IPS-20b (cell line): ENCODE data around the gene EIF4EBP2.

Experiments used
- H3K27ac ChIP-seq: one replicate; pipeline ENCODE4 v1.5.1; 2013; ENCODE audit warnings: low read length
- H3K27me3 ChIP-seq: 2 replicates; pipeline ENCODE4 v1.6.1; 2013; ENCODE audit warnings: mild to moderate bottlenecking, low read length, inconsistent platforms; ENCODE audit not compliant: insufficient read depth
- H3K36me3 ChIP-seq: 2 replicates; pipeline ENCODE4 v1.6.1; 2013; ENCODE audit warnings: low read depth, mild to moderate bottlenecking, inconsistent platforms, low read length, moderate library complexity; ENCODE audit not compliant: insufficient read depth
- H3K4me1 ChIP-seq: 2 replicates; pipeline ENCODE4 v1.6.1; 2013; ENCODE audit warnings: mild to moderate bottlenecking, control low read depth, inconsistent platforms, low read length, moderate library complexity; ENCODE audit not compliant: insufficient read depth
- H3K4me3 ChIP-seq: 2 replicates; pipeline ENCODE4 v1.5.1; 2013; ENCODE audit warnings: mild to moderate bottlenecking, low read length, inconsistent platforms
- H3K9ac ChIP-seq: 2 replicates; pipeline ENCODE4 v1.6.1; 2013; ENCODE audit warnings: low read depth, mild to moderate bottlenecking, inconsistent platforms, low read length, moderate library complexity
- H3K9me3 ChIP-seq: 2 replicates; pipeline ENCODE4 v1.6.1; 2013; ENCODE audit warnings: mild to moderate bottlenecking, low read depth, low read length, inconsistent platforms; ENCODE audit not compliant: insufficient read depth

EIF4EBP2 gene, protein sequence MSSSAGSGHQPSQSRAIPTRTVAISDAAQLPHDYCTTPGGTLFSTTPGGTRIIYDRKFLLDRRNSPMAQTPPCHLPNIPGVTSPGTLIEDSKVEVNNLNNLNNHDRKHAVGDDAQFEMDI

DNA sequence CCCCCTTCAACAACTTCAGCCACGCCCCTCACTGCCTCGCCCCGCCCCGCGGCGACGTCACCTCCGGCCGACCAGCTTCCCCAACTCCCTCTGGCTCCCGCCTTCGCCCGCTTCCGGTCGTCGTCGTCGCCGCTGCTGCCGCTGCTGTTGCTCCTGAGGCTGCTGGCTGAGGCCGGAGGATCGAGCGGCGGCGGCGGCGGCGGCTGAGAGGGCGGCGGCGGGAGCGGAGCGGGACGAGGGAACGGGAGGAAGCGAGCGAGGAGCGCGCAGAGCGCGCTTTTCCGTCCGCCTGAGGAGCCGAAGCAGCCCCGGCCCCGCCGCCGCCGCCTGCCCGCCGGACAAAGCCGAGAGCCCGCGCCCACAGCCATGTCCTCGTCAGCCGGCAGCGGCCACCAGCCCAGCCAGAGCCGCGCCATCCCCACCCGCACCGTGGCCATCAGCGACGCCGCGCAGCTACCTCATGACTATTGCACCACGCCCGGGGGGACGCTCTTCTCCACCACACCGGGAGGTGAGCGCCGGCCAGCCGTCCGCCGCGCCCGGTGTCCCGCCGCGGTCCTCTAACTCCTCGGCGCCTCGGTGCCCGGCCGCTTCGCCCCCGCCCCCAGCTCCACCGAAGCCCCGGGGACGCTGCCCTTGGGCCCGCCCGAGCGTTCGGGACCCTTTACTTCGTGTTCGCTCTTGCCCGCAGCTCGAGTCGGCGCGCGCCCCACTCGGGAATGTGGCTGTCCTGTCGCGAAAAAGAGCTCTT is at the start of gene EIF4EBP2:
TSS of gene EIF4EBP2 (plus strand) at position 110 of the 751 bp plus-strand sequence. CDS start at position 367, 257 bp downstream.
- Histone ChIP-seq H3K4me3 (peak within 1 kb of the TSS; percentile 99), H3K4me1 (peaks cover 15% of the 10 kb centered on the region; the same call in 1 of the 2 replicates), H3K9ac (peak within 1 kb of the TSS; percentile 87), H3K27ac (no peak within 1 kb of the TSS), H3K27me3 (no peaks in the 10 kb centered on the region), H3K36me3 (peaks cover 16% of the 10 kb centered on the region; the same call in 1 of the 2 replicates), H3K9me3 (no peaks in the 10 kb centered on the region)

DNA sequence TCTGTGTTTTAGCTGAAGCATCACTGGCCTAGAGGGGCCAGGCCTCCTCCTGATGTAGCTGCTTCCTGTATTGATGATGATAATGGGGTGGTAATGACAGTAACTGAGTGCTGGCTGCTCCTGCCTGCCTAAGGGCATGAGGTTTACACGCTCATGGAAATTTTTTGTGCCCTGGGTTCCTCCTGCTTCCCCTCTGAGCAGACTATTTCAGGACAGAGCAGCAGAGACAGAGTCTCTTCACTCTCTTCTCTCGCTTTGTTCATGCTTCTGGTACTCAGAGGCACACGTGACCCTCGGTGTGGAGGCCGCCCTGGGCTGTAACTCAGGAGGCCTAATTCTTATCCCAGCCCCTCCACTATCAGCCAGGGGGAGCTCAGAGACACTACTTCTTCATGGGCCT is 49.4 kb upstream of the EIF4EBP2 start:
- no peaks in the 10 kb centered on the region for H3K36me3 ChIP-seq
- H3K4me3 ChIP-seq = no peak overlapping the region
- H3K9ac ChIP-seq = no peak overlapping the region
- H3K27ac ChIP-seq = no peak overlapping the region
- H3K9me3 ChIP-seq = no peaks in the 10 kb centered on the region
- no peaks in the 10 kb centered on the region for H3K27me3 ChIP-seq
- no peaks in the 10 kb centered on the region for H3K4me1 ChIP-seq

DNA sequence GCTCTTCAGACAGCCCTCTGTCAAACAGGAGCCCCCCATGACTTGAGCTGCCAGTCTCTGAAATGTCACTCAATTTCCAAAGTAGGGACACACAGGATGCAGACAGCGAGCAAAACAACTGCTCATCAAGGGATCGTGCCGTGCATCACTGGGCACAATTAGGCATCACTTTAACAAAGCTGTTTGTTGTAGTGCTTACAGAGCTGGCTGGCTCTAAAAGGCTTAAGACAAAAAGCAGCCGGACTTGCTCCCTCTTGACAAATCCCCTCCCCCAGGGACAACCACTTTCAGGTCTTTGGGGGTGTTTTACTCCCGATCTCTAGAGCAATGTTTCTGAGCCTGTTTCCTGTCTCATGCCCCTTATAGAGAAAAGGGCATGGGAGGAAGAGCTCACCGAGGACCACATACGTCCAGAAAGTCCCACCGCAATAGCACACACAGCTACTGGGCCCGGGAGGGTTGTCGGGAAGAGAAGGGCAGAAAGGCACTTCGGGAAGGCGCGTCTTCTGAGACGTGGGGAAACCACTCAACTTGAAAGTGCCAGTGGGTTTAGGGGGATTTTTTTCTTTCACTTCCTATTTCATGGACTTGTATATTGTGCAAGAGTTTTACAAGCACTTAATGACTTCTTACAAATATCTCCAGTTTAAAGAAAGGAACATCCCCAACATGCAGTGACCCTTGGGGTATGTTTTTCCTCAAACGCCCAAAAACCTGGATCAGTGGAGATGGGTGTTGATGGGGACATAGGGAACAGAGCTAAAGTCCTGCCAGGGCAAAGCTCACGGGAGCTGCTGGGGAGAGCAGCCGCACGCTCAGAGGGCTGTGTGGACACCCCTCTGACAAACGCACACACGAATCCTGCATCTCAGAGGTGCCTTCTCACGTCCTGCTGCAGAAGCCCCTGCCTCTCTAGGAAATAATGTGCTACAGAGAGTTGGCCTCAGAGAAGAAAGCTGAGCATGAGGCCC is 48.6 kb upstream of the EIF4EBP2 start:
- no peak overlapping the region for H3K27ac ChIP-seq
- H3K9ac ChIP-seq = no peak overlapping the region
- no peaks in the 10 kb centered on the region for H3K36me3 ChIP-seq
- no peaks in the 10 kb centered on the region for H3K4me1 ChIP-seq
- H3K4me3 ChIP-seq = no peak overlapping the region
- no peaks in the 10 kb centered on the region for H3K27me3 ChIP-seq
- no peaks in the 10 kb centered on the region for H3K9me3 ChIP-seq

DNA sequence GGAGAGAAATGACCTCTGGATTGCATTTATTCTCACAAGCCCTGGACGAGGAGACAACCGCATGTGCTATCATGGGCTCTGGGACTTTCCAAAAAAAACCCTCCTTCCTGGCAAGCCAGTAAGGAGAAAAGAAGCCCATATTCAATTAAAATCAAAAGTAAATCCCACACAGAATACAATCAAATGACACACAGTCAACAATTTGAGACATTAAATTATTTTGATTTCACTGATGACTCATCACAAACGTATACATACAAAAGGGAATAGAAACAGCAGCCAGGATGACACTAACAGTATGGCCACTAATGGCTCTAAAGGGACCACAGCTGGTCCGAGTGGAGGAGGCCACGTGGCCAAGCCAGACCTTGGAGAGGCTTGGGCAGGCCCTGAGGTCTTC is 46.4 kb upstream of the EIF4EBP2 start:
- Histone ChIP-seq H3K36me3 (no peaks in the 10 kb centered on the region), H3K27me3 (no peaks in the 10 kb centered on the region), H3K4me3 (no peak overlapping the region), H3K27ac (no peak overlapping the region), H3K4me1 (no peaks in the 10 kb centered on the region), H3K9me3 (no peaks in the 10 kb centered on the region), H3K9ac (no peak overlapping the region)

DNA sequence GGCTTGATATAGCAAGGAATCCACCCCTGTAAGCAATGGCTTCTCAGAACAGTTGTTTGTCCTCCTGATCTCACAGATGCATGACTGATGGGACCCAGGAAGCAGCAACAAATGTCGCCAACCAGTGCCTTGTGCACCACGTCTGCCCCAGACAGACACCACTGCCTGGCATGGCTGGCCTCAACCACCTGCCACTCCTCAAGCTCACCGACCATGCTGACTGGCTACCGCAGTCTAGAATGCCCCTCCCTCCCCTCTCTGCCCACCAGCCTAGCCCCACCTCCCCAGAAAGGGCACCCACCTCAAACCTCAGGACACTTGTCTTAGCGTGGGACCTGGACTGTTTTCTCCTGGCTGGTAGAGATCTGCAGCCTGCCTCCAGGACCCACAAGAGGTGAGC is 45.5 kb upstream of the EIF4EBP2 start:
- H3K27me3 ChIP-seq = no peaks in the 10 kb centered on the region
- H3K36me3 ChIP-seq = no peaks in the 10 kb centered on the region
- H3K27ac ChIP-seq = no peak overlapping the region
- H3K9ac ChIP-seq = no peak overlapping the region
- no peaks in the 10 kb centered on the region for H3K9me3 ChIP-seq
- H3K4me3 ChIP-seq = no peak overlapping the region
- no peaks in the 10 kb centered on the region for H3K4me1 ChIP-seq

DNA sequence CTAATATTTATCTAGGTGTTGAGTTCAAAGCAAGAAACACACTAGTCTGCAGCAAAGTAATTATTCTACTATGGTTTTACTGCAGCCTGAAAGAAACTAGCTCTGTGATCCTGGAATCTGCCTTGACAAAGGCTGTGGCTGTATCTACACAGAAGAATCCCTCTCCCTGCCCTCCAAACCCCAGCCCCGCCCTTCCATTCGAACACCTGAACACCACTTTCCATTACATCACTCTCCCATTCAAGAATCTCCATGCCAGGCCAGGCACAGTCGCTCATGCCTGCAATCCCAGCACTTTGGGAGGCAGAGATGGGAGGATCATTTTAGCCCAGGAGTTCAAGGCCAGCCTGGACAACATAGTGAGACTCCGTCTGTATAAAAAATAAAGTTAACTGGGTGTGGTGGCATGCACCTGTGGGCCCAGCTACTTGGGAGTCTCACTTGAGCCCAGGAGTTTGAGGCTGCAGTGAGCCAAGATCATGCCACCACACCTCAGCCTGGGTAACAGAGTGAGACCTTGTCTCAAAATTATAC is 44.9 kb upstream of the EIF4EBP2 start:
- Histone ChIP-seq H3K27me3 (no peaks in the 10 kb centered on the region), H3K9me3 (no peaks in the 10 kb centered on the region), H3K4me3 (no peak overlapping the region), H3K36me3 (no peaks in the 10 kb centered on the region), H3K4me1 (no peaks in the 10 kb centered on the region), H3K9ac (no peak overlapping the region), H3K27ac (no peak overlapping the region)

DNA sequence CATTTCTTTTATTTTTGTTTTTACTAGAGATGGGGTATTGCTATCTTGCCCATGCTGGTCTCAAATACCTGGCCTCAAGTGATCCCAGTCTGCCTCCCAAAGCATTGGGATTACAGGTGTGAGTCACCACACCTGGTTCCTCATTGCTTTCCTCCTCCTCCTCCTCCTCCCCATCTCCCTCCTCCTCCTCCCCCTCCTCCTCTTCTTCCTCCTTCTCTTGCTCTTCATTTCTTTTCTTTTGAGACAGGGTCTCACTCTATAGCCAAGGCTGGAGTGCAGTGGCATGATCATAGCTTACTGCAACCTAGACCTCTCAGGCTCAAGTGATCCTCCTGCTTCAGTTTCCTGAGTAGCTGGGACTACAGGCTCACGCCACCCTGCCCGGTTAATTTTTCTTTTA is 43.7 kb upstream of the EIF4EBP2 start:
- H3K4me1 ChIP-seq = no peaks in the 10 kb centered on the region
- H3K9ac ChIP-seq = no peak overlapping the region
- H3K9me3 ChIP-seq = no peaks in the 10 kb centered on the region

DNA sequence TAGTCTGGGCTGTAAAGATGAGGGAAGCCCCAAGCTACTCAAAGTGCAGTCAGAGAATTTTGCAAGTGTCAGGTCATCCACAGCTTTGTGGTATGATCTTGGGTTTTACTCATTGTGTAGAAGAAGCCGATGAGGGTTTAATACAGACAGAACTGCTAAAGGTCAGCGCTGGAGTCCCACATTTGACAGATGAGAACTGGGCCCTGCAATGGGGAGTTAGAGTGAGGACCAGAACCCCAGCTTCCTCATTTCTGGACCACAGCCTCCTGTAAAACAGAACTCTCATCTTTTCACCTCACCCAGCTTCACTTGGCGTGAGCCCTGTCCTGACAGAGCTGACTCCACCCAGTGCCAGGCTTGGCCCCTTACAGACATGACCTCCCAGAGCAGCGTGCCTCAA is 41.6 kb upstream of the EIF4EBP2 start:
- no peaks in the 10 kb centered on the region for H3K9me3 ChIP-seq
- H3K9ac ChIP-seq = no peak overlapping the region
- H3K36me3 ChIP-seq = no peaks in the 10 kb centered on the region
- H3K4me3 ChIP-seq = no peak overlapping the region
- H3K4me1 ChIP-seq = no peaks in the 10 kb centered on the region
- H3K27ac ChIP-seq = no peak overlapping the region
- no peaks in the 10 kb centered on the region for H3K27me3 ChIP-seq

More for the DNA sequence above, 43.7 kb upstream of the EIF4EBP2 start:
- no peak overlapping the region for H3K27ac ChIP-seq
- H3K36me3 ChIP-seq = no peaks in the 10 kb centered on the region
- no peaks in the 10 kb centered on the region for H3K27me3 ChIP-seq
- H3K4me3 ChIP-seq = no peak overlapping the region

DNA sequence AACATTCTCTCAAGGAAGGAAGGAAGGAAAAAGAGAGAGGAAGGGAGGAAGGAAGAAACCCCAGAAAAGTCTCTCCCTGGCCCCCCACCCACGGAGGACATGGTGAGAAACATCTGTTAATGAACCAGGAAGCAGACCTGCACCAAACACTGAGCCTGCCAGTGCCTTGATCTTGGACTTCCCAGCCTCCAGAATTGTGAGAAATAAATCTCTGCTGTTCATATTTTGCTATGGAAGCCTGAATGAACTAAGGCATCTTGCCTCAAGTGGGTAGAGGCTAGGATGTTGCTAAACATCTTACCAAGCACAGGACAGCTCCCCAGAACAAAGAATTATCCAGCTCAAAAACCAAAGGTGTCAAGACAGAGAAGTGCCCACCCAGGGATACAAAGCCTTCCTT is 40.7 kb upstream of the EIF4EBP2 start:
- H3K4me3 ChIP-seq = no peak overlapping the region
- H3K27me3 ChIP-seq = no peaks in the 10 kb centered on the region
- H3K4me1 ChIP-seq = no peaks in the 10 kb centered on the region
- no peak overlapping the region for H3K27ac ChIP-seq
- no peaks in the 10 kb centered on the region for H3K36me3 ChIP-seq
- H3K9me3 ChIP-seq = no peaks in the 10 kb centered on the region
- H3K9ac ChIP-seq = peak overlapping the region; percentile 25; the same call in 1 of the 2 replicates

DNA sequence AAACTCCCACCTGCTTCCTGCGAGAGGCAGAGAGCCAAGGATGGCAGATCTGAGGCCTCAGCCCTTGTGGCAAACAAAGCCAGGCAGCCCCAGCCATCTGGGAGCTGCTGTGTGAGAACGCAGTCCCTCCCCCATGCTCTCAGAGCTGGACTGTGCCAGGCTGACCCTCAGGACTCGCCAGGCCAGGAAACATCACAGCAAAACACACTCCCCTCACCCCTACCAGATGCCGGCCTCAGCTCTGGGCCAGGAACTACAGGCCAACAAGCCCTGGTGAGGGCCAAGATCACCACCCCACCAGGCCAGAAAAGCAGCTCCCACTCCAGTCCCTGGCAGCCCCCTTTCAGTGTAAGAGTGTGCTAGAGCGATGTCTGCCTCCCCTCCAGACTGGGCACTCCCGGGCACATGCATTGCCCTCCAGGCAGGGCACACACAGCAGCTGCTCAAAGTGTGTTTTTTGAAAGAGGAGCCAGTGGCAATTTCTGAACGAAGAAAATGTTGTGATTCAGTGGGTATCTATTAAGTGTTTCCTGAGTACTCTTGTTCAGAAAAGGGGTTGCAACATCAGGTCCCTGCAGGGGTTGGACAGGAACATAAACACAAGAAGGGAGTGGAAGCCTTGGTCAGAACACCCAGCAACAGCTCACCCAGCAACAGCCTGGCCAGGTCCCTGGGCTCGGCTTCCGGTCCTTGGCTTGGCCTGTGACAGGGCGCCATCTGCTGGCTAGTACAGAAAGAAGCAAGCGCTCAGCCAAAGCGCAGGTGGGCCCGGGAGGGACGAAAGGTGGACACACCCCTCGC is 39.8 kb upstream of the EIF4EBP2 start:
- H3K4me3 ChIP-seq = no peak overlapping the region
- H3K4me1 ChIP-seq = peaks cover under 1% of the 10 kb centered on the region; the same call in 1 of the 2 replicates
- no peaks in the 10 kb centered on the region for H3K36me3 ChIP-seq
- H3K9ac ChIP-seq = peak overlapping the region; percentile 25; the same call in 1 of the 2 replicates
- H3K27me3 ChIP-seq = no peaks in the 10 kb centered on the region
- no peak overlapping the region for H3K27ac ChIP-seq
- H3K9me3 ChIP-seq = no peaks in the 10 kb centered on the region

DNA sequence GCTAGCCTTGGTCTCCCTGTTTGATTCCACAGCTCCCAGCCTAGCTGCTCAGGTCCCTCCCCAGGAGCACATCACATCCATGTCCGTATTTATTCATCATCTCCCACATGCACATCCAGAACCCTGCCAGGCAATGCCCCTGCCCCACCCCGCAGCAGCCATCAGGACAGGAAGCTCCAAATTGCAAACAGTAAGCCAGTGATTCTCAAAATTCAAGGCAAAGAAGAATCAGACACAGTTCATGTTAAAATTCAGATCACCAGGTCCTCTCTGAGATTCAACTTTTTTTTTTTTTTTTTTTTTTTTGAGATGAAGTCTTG is 39.2 kb upstream of the EIF4EBP2 start:
- Histone ChIP-seq H3K9me3 (no peaks in the 10 kb centered on the region), H3K36me3 (no peaks in the 10 kb centered on the region), H3K4me3 (no peak overlapping the region), H3K27me3 (no peaks in the 10 kb centered on the region), H3K9ac (no peak overlapping the region), H3K4me1 (peaks cover 3% of the 10 kb centered on the region; the same call in 1 of the 2 replicates), H3K27ac (no peak overlapping the region)
